Stomach (tissue), 9 donors: ENCODE results near the gene ZCCHC7. TPM values are rescaled to one million over a fixed set of nuclear protein-coding genes. Genes with fewer than 3 reads are reported as not detected.

Experiments
- DNase-seq, 2 donors: peaks; one replicate each; pipeline versions ENCODE4 v3.0.0 to v3.0.0-alpha.2; 2013 to 2019
- H3K27ac ChIP-seq, 5 donors: fragments of 200-600 bp in 4 of 5; sonication (generic) in 4 of 5; one replicate each; pipeline ENCODE4 v1.5.1; 2013 to 2019; ENCODE audit warnings: mild to moderate bottlenecking in 1 of 5, moderate library complexity in 1 of 5
- H3K27me3 ChIP-seq, 3 donors: fragments of 200-600 bp; sonication (generic); one replicate each; pipeline ENCODE4 v1.5.1; 2017 to 2019; ENCODE audit warnings: mixed run types in 1 of 3
- H3K36me3 ChIP-seq, 4 donors: fragments of 200-600 bp; sonication (generic); 1 replicate in 3 of 4; 2 replicates in 1 of 4; pipeline ENCODE4 v1.5.1; 2016 to 2019
- H3K4me1 ChIP-seq, 4 donors: fragments of 200-600 bp; sonication (generic); one replicate each; pipeline ENCODE4 v1.5.1; 2016 to 2019
- H3K4me3 ChIP-seq, 4 donors: fragments of 200-600 bp; sonication (generic) in 3 of 4; one replicate each; pipeline ENCODE4 v1.5.1; 2016 to 2019; ENCODE audit warnings: mild to moderate bottlenecking in 1 of 4
- H3K9me3 ChIP-seq, 4 donors: fragments of 200-600 bp; sonication (generic); one replicate each; pipeline ENCODE4 v1.5.1; 2016 to 2019
- EP300 ChIP-seq: sonication (generic); formaldehyde crosslinking; IDR thresholded peaks from one replicate; pipeline ENCODE4 v1.6.1; 2017; ENCODE audit warnings: antibody characterized with exemption
- POLR2A ChIP-seq, 4 donors: fragments of 450-650 bp; IDR thresholded peaks; one replicate each; pipeline ENCODE4 v1.6.1; 2016; ENCODE audit warnings: antibody characterized with exemption in 4 of 4, control low read depth in 2 of 4, mild to moderate bottlenecking in 1 of 4, moderate library complexity in 1 of 4
- POLR2AphosphoS5 ChIP-seq, 3 donors: sonication (generic); formaldehyde crosslinking; IDR thresholded peaks; one replicate each; pipeline ENCODE4 v1.6.1; 2016; ENCODE audit warnings: antibody characterized with exemption in 3 of 3
- WGBS, 5 donors: extraction: QIAGEN DNeasy Blood & Tissue Kit in 3 of 5; methylation state at CpG; one replicate each; pipeline versions ENCODE4 v1.1.5 to v1.1.7; 2013 to 2018; 5-methylcytosine and 5-hydroxymethylcytosine counted together
- intact Hi-C: fragments of 100-400 bp; cut with DNase I; formaldehyde crosslinking; loops from one replicate; pipeline ENCODE4 v1.15.1; 2023; ENCODE audit warnings: low total_unique reads
- polyA plus RNA-seq, 3 donors: library from polyadenylated mRNA; stranded (reverse); fragments of 200-250 nt; gene quantifications; one replicate each; pipeline ENCODE4 v1.2.3, GENCODE V29; 2013
- total RNA-seq, 5 donors: library from RNA; depleted of rRNA; stranded (reverse); fragments of >200 nt; gene quantifications; one replicate each; pipeline versions ENCODE4 v1.1.0 to v1.2.3, GENCODE V29; 2014 to 2016
- TF ChIP-seq, protein P1 (sequence below), 7 experiments: fragments of 450-650 bp in 4 of 7; fragments of 200-600 bp in 3 of 7; sonication (generic) in 3 of 7; IDR thresholded peaks; one replicate each; pipeline ENCODE4 v1.5.1; 2016 to 2019; ENCODE audit warnings: antibody characterized with exemption in 7 of 7, control low read depth in 2 of 7, mild to moderate bottlenecking in 1 of 7
- donor health status: healthy with polysubstance abuse.
- donor health status: Bipolar disorder and iron deficiency.
- donor health status: healthy.

Gene ZCCHC7
- total and polyA plus RNA-seq, 8 donors, result 7.9 to 67.1 (median 17.6) TPM

DNA sequence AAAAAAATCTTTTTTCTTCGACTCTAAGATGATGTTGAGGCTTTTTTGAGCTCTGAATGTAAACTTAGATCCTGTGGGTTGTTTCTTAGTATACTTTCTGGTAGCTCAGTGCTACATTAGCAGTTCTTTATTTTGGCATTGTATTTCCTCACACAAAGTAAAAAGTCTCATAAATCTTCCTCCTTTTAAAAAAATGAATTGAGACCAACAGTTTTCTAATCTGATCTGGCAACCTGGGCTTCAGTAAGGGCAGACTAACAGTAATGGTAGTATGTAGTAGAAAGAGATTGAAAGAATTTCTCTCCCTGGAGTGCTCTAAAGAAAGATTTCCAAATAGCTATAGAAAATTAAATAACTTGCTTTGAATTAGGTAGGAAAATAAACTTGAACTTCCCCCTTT, 31.4 kb downstream of the ZCCHC7 start:
- H3K4me3 ChIP-seq, result no peak overlapping the region

DNA sequence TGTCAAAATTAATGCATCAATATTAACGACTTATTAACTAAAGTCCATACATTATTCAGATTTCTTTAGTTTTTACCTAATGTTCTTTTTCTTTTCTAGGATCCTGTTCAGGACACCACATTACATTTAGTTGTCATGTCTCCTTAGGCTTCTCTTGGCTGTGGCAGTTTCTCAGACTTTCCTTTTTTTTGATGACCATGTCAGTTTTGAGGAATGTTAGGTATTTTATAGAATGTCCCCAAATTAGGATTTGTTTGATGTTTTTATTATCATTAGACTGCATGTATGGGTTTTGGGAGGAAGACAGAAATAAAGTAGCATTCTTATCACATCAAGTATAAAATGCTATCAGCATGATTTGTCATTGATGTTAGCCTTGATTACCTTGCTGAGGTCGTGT, 32.0 kb downstream of the ZCCHC7 start:
- Histone ChIP-seq H3K4me1 (peaks cover 0 to 8% (median 0%) of the 10 kb centered on the region in 4 donors), H3K27ac (no peak overlapping the region), H3K27me3 (no peaks in the 10 kb centered on the region), H3K4me3 (no peak overlapping the region), H3K36me3 (peaks cover 0 to 22% (median 12%) of the 10 kb centered on the region in 4 donors), H3K9me3 (no peaks in the 10 kb centered on the region)
- no peak for DNase-seq
- intact Hi-C loops, result no loop called here
- TF ChIP-seq POLR2AphosphoS5 (IDR thresholded peaks at IDR 0.05) (no peak), EP300 (no peak), POLR2A (IDR thresholded peaks at IDR 0.05) (no peak)
- TF ChIP-seq, protein P1, sequence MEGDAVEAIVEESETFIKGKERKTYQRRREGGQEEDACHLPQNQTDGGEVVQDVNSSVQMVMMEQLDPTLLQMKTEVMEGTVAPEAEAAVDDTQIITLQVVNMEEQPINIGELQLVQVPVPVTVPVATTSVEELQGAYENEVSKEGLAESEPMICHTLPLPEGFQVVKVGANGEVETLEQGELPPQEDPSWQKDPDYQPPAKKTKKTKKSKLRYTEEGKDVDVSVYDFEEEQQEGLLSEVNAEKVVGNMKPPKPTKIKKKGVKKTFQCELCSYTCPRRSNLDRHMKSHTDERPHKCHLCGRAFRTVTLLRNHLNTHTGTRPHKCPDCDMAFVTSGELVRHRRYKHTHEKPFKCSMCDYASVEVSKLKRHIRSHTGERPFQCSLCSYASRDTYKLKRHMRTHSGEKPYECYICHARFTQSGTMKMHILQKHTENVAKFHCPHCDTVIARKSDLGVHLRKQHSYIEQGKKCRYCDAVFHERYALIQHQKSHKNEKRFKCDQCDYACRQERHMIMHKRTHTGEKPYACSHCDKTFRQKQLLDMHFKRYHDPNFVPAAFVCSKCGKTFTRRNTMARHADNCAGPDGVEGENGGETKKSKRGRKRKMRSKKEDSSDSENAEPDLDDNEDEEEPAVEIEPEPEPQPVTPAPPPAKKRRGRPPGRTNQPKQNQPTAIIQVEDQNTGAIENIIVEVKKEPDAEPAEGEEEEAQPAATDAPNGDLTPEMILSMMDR (IDR thresholded peaks at IDR 0.05), result no peak
- 57 to 81% (median 67%) methylated on average over 2 of the region's 2 CpGs for WGBS, 5 donors

More for the DNA sequence above, 31.4 kb downstream of the ZCCHC7 start:
- Histone ChIP-seq H3K27ac (no peak overlapping the region), H3K4me1 (peaks cover 0 to 7% (median 0%) of the 10 kb centered on the region in 4 donors), H3K27me3 (no peaks in the 10 kb centered on the region), H3K9me3 (no peaks in the 10 kb centered on the region), H3K36me3 (peaks cover 0 to 22% (median 12%) of the 10 kb centered on the region in 4 donors)
- TF ChIP-seq, protein P1 (IDR thresholded peaks at IDR 0.05), result no peak
- TF ChIP-seq POLR2AphosphoS5 (IDR thresholded peaks at IDR 0.05), result no peak
- DNase-seq, result no peak
- intact Hi-C loops, result no loop called here
- WGBS, 5 donors, result 54 to 73% (median 68%) methylated on average over 1 of the region's 1 CpG

DNA sequence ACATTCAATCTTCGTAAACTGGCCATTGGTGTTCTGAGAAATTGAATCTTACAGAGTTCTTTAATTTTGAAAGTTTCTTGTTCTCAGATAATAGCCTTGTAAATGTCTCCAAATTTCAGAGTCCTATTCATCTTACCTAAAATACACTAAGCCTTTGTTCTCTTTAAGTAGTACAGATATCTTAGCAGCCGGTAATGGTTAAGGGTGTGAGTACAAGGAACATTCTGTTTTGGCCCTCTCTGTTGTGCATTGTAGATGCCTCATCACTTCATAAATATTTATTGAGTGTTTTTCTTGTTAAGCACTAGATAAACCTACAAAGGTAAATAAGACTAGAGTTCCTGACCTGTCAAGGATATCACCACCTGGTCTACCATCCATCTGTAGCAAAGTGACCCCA, 35.2 kb downstream of the ZCCHC7 start:
- Histone ChIP-seq H3K27me3 (no peaks in the 10 kb centered on the region), H3K9me3 (no peaks in the 10 kb centered on the region), H3K36me3 (peaks cover 0 to 28% (median 19%) of the 10 kb centered on the region in 4 donors), H3K27ac (no peak overlapping the region), H3K4me1 (peaks cover 0 to 11% (median 0%) of the 10 kb centered on the region in 4 donors), H3K4me3 (no peak overlapping the region)
- TF ChIP-seq POLR2AphosphoS5 (IDR thresholded peaks at IDR 0.05) (no peak), EP300 (no peak), POLR2A (IDR thresholded peaks at IDR 0.05) (no peak)
- TF ChIP-seq, protein P1 (IDR thresholded peaks at IDR 0.05), result no peak
- intact Hi-C loops, result no loop called here
- no peak for DNase-seq
- WGBS, 5 donors, result 64 to 82% (median 76%) methylated on average over 2 of the region's 2 CpGs

DNA sequence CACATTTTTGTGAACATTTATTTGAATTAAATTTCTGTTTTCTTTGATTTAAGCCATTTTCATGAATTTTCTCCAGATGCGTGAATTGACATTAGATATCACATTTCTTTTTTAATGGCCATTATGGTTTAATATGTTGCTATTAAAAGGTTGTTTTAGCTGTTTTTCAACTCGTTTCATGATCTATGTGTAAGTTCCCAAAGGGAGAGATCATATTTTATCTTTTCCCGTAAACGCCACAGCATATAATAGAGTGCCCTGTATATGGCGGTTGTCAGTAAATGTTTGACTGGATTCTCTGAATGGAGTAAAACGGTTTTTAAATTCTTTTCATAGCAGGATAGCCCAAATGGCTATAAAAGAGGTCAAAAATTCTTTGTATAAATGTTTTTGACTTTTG, 35.8 kb downstream of the ZCCHC7 start:
- no peaks in the 10 kb centered on the region for H3K9me3 ChIP-seq
- TF ChIP-seq EP300 (no peak), POLR2AphosphoS5 (IDR thresholded peaks at IDR 0.05) (no peak)
- intact Hi-C loops, result no loop called here
- no peak overlapping the region for H3K4me3 ChIP-seq
- H3K36me3 ChIP-seq, result peaks cover 0 to 32% (median 24%) of the 10 kb centered on the region in 4 donors
- peaks cover 0 to 11% (median 0%) of the 10 kb centered on the region in 4 donors for H3K4me1 ChIP-seq
- DNase-seq, result no peak
- no peak overlapping the region for H3K27ac ChIP-seq
- 90 to 93% (median 91%) methylated on average over 6 of the region's 6 CpGs for WGBS, 5 donors
- no peaks in the 10 kb centered on the region for H3K27me3 ChIP-seq

DNA sequence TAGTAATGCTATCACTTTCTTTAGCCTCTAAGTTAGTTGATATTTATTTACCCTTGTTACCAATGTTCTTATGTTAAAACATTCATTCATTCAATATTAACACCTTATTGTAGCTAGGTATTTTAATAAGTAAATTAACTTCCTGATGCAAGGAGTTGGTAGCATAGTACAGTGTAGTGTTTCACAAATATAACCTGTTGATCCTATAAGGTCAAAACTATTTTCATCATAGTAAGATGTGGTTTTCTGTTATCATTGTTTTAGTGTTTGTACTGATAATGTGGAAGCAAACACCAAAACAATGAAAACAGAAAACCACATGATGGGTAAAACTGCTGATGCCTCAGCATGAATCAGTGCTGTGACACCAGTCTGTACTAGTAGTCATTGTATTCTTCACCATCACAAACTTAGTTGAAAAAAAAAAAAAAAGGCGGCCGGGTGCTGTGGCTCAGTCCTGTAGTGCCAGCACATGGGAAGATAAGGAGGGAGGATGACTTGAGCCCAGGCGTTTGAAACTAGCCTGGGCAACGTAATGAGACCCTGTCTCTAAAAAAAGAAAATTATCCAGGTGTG, 36.5 kb downstream of the ZCCHC7 start:
- Histone ChIP-seq H3K27me3 (no peaks in the 10 kb centered on the region), H3K4me3 (no peak overlapping the region), H3K27ac (no peak overlapping the region), H3K4me1 (peaks cover 0 to 11% (median 0%) of the 10 kb centered on the region in 4 donors), H3K9me3 (no peaks in the 10 kb centered on the region), H3K36me3 (peaks cover 0 to 39% (median 27%) of the 10 kb centered on the region in 4 donors)
- TF ChIP-seq POLR2AphosphoS5 (IDR thresholded peaks at IDR 0.05), result no peak
- no peak for TF ChIP-seq POLR2A (IDR thresholded peaks at IDR 0.05)
- no peak for TF ChIP-seq EP300
- TF ChIP-seq, protein P1 (IDR thresholded peaks at IDR 0.05), result no peak
- intact Hi-C loops, result no loop called here
- no peak for DNase-seq
- 64 to 86% (median 82%) methylated on average over 4 of the region's 4 CpGs for WGBS, 5 donors
